Fibroblast of skin of right biceps (primary cell): ENCODE measurements around the gene ZNF644.
A peak's percentile ranks its signal among the peaks of the same experiment; 100 is the strongest.
"Not testable (repeated sequence)": the region's sequence is repeated elsewhere in the genome, so short reads cannot be mapped to it uniquely, and the experiment has no call there.

Experiments used
- DNase-seq: peaks from one replicate; pipeline ENCODE4 v3.0.0-alpha.2; 2013

The ZNF644 gene

GRCh38 chr1:90977522-90977921, 44.3 kb downstream of the ZNF644 start:
- no peak for DNase-seq

GRCh38 chr1:90973897-90974798, 47.7 kb downstream of the ZNF644 start:
- peak; percentile 47 for DNase-seq

GRCh38 chr1:90970208-90970607, 51.6 kb downstream of the ZNF644 start:
- no peak for DNase-seq

GRCh38 chr1:90969241-90969640, 52.6 kb downstream of the ZNF644 start:
- no peak for DNase-seq

- peak; percentile 8 for DNase-seq
Measured at GRCh38 chr1:90964444-90965035, 57.3 kb downstream of the ZNF644 start.

- DNase-seq: no peak
Measured at GRCh38 chr1:90963651-90964050, 58.2 kb downstream of the ZNF644 start.

GRCh38 chr1:90963236-90963635, 58.6 kb downstream of the ZNF644 start:
- no peak for DNase-seq

- DNase-seq: no peak
Measured at GRCh38 chr1:90959352-90960206, 62.3 kb downstream of the ZNF644 start.

- no peak for DNase-seq
Measured at GRCh38 chr1:90957497-90957896, 64.3 kb downstream of the ZNF644 start.

GRCh38 chr1:90955769-90956168, 66.1 kb downstream of the ZNF644 start:
- no peak for DNase-seq

- DNase-seq: no peak
Measured at GRCh38 chr1:90952906-90953305, 68.9 kb downstream of the ZNF644 start.

- DNase-seq: no peak
Measured at GRCh38 chr1:90951009-90951408, 70.8 kb downstream of the ZNF644 start.

GRCh38 chr1:90948301-90948700, 73.5 kb downstream of the ZNF644 start:
- no peak for DNase-seq

GRCh38 chr1:90946630-90947029, 75.2 kb downstream of the ZNF644 start:
- DNase-seq: no peak

GRCh38 chr1:90945287-90945686, 76.5 kb downstream of the ZNF644 start:
- no peak for DNase-seq

GRCh38 chr1:90943966-90944365, 77.9 kb downstream of the ZNF644 start:
- DNase-seq: no peak

- DNase-seq: no peak
Measured at GRCh38 chr1:90940746-90941145, 81.1 kb downstream of the ZNF644 start.

- no peak for DNase-seq
Measured at GRCh38 chr1:90936731-90937130, 85.1 kb downstream of the ZNF644 start.

- no peak for DNase-seq
Measured at GRCh38 chr1:90936061-90936460, 85.8 kb downstream of the ZNF644 start.

GRCh38 chr1:90928231-90928630, 93.6 kb downstream of the ZNF644 start:
- not testable (repeated sequence) for DNase-seq

- DNase-seq: not testable (repeated sequence)
Measured at GRCh38 chr1:90927674-90928073, 94.2 kb downstream of the ZNF644 start.

GRCh38 chr1:90926971-90927370, 94.9 kb downstream of the ZNF644 start:
- no peak for DNase-seq
